COLO668 (cell line): Measurements from ENCODE around the gene HOXD10.

ENCODE experiments used
- DNase-seq: peaks from one replicate; lab custom pipeline; 2025; ENCODE audit not compliant: unreplicated experiment; lab: John Stamatoyannopoulos, UW

The HOXD10 gene

GRCh38 chr2:176105730-176106580, 10.6 kb upstream of the HOXD10 start:
- DNase-seq, result no peak

- DNase-seq, result peak; percentile 85
Observed at GRCh38 chr2:176106581-176107539, 9.7 kb upstream of the HOXD10 start, which contains the start of gene HOXD11. Gene HOXD11 (plus strand): TSS chr2:176107280. CDS start chr2:176107356, 76 bp downstream.

GRCh38 chr2:176107731-176108181, 8.8 kb upstream of the HOXD10 start:
- peak; percentile 67 for DNase-seq

- no peak for DNase-seq
Observed at GRCh38 chr2:176109192-176109901, 7.2 kb upstream of the HOXD10 start.

- no peak for DNase-seq
Observed at GRCh38 chr2:176109946-176110345, 6.6 kb upstream of the HOXD10 start.

- no peak for DNase-seq
Observed at GRCh38 chr2:176110415-176111308, 5.9 kb upstream of the HOXD10 start.

GRCh38 chr2:176111309-176111663, 5.3 kb upstream of the HOXD10 start:
- peak; percentile 81 for DNase-seq

GRCh38 chr2:176111846-176112374, 4.7 kb upstream of the HOXD10 start:
- no peak for DNase-seq

GRCh38 chr2:176112375-176113302, 3.9 kb upstream of the HOXD10 start:
- DNase-seq, result no peak

GRCh38 chr2:176114120-176114929, 2.3 kb upstream of the HOXD10 start:
- peak; percentile 88 for DNase-seq

GRCh38 chr2:176114930-176115625, 1.5 kb upstream of the HOXD10 start:
- peak; percentile 32 for DNase-seq

GRCh38 chr2:176117162-176117822, 714 bp downstream of the HOXD10 start:
- no peak for DNase-seq

GRCh38 chr2:176117823-176118371, 1.3 kb downstream of the HOXD10 start:
- DNase-seq, result no peak

GRCh38 chr2:176118601-176119339, 2.2 kb downstream of the HOXD10 start:
- peak; percentile 80 for DNase-seq

GRCh38 chr2:176120364-176121189, 4.0 kb downstream of the HOXD10 start:
- DNase-seq, result no peak
